SU-DHL-6 (cell line): Measurements from ENCODE around the gene ITGAL.
"Not testable (repeated sequence)": the region's sequence is repeated elsewhere in the genome, so short reads cannot be mapped to it uniquely, and the experiment has no call there.

ENCODE experiments used
- H2AFZ ChIP-seq: fragments of 200-600 bp; sonication (generic); 2 replicates; pipeline ENCODE4 v1.6.1; 2014; ENCODE audit warnings: low read depth, mild to moderate bottlenecking, moderate library complexity, mixed read lengths, antibody characterized with exemption, low read length; ENCODE audit not compliant: severe bottlenecking
- H3F3A ChIP-seq: fragments of 200-600 bp; shearing (Covaris generic); 2 replicates; pipeline ENCODE4 v1.6.0; 2016; ENCODE audit warnings: antibody characterized with exemption, mild to moderate bottlenecking; ENCODE audit not compliant: insufficient read depth
- H3K27ac ChIP-seq: fragments of 200-600 bp; sonication (generic); 2 replicates; pipeline ENCODE4 v1.5.1; 2016; ENCODE audit warnings: low read depth, mild to moderate bottlenecking, low read length, moderate library complexity, mixed read lengths
- H3K27me3 ChIP-seq: fragments of 200-600 bp; sonication (generic), shearing (Covaris generic); 2 replicates; pipeline ENCODE4 v1.6.0; 2014; ENCODE audit warnings: mild to moderate bottlenecking, low read length
- H3K36me3 ChIP-seq: fragments of 200-600 bp; sonication (generic); 2 replicates; pipeline ENCODE4 v1.6.1; 2014; ENCODE audit warnings: mild to moderate bottlenecking, low read length, mixed read lengths
- H3K4me2 ChIP-seq: fragments of 300-600, 200-600 bp; shearing (Covaris generic), sonication (generic); 2 replicates; pipeline ENCODE4 v1.6.0; 2014; ENCODE audit warnings: low read length, low read depth, mild to moderate bottlenecking; ENCODE audit not compliant: poor library complexity, severe bottlenecking
- H3K4me3 ChIP-seq: fragments of 200-600 bp; sonication (generic); 2 replicates; pipeline ENCODE4 v1.5.1; 2014; ENCODE audit warnings: antibody characterized with exemption, low read length, mild to moderate bottlenecking, mixed read lengths; ENCODE audit not compliant: insufficient read depth, poor library complexity, severe bottlenecking
- H3K79me2 ChIP-seq: fragments of 200-600 bp; sonication (generic); 2 replicates; pipeline ENCODE4 v1.6.1; 2014; ENCODE audit warnings: mild to moderate bottlenecking, low read length, moderate library complexity; ENCODE audit not compliant: insufficient read depth
- H3K9ac ChIP-seq: fragments of 200-600 bp; sonication (generic); 2 replicates; pipeline ENCODE4 v1.7.0; 2014; ENCODE audit warnings: mild to moderate bottlenecking, low read length
- H3K9me2 ChIP-seq: fragments of 200-600 bp; sonication (generic); replicated peaks from 2 replicates; pipeline ENCODE4 v1.6.1; 2014; ENCODE audit warnings: low read length; ENCODE audit not compliant: insufficient read depth
- H3K9me3 ChIP-seq: fragments of 200-600 bp; sonication (generic); 2 replicates; pipeline ENCODE4 v1.6.1; 2014; ENCODE audit warnings: low read length, mixed read lengths; ENCODE audit not compliant: insufficient read depth
- H4K20me1 ChIP-seq: fragments of 200-600 bp; sonication (generic); 2 replicates; pipeline ENCODE4 v1.6.1; 2014; ENCODE audit warnings: low read depth, mild to moderate bottlenecking, antibody characterized with exemption, low read length, moderate library complexity, mixed read lengths
- CTCF ChIP-seq: fragments of 200-600 bp; sonication (generic); IDR thresholded peaks from one replicate; pipeline ENCODE4 v1.5.1; 2017; ENCODE audit warnings: antibody characterized with exemption, mild to moderate bottlenecking, low read length, moderate library complexity; ENCODE audit not compliant: insufficient read depth, poor library complexity, severe bottlenecking
- EZH2phosphoT487 ChIP-seq: fragments of 200-600 bp; sonication (generic), shearing (Covaris generic); conservative IDR thresholded peaks from 2 replicates; pipeline ENCODE4 v1.6.1; 2018; ENCODE audit warnings: mild to moderate bottlenecking, antibody characterized with exemption, low read length, moderate library complexity, mixed read lengths

The ITGAL gene

GRCh38 chr16:30535777-30536190 lies 63.2 kb downstream of the ITGAL start:
- H3K9me2 ChIP-seq, result no peaks in the 10 kb centered on the region
- peak overlapping the region; percentile 82 for H3K27ac ChIP-seq
- H4K20me1 ChIP-seq, result no peaks in the 10 kb centered on the region
- peak overlapping the region; percentile 79 for H3K9ac ChIP-seq
- peaks cover 16% of the 10 kb centered on the region for H3F3A ChIP-seq
- H3K79me2 ChIP-seq, result peaks cover 4% of the 10 kb centered on the region; the same call in 1 of the 2 replicates
- H3K27me3 ChIP-seq, result no peaks in the 10 kb centered on the region
- TF ChIP-seq CTCF (peak; percentile 22), EZH2phosphoT487 (no peak)
- H3K9me3 ChIP-seq, result no peaks in the 10 kb centered on the region
- no peaks in the 10 kb centered on the region for H3K36me3 ChIP-seq
- peak overlapping the region; percentile 95 for H3K4me2 ChIP-seq
- H3K4me3 ChIP-seq, result peak overlapping the region; percentile 76
- H2AFZ ChIP-seq, result peak overlapping the region; percentile 84

GRCh38 chr16:30536391-30537024 lies 64.0 kb downstream of the ITGAL start:
- H4K20me1 ChIP-seq, H3K9me3 ChIP-seq, H3K79me2 ChIP-seq, H3K36me3 ChIP-seq, H3K9me2 ChIP-seq, H3K27me3 ChIP-seq: not testable (repeated sequence)
- H3K4me3 ChIP-seq, result peak overlapping the region; percentile 76
- peak overlapping the region; percentile 82 for H3K27ac ChIP-seq
- H3F3A ChIP-seq, result peaks cover 16% of the 10 kb centered on the region
- peak overlapping the region; percentile 84 for H2AFZ ChIP-seq
- peak overlapping the region; percentile 79 for H3K9ac ChIP-seq
- H3K4me2 ChIP-seq, result peak overlapping the region; percentile 95

- Histone ChIP-seq H3K27ac (no peak overlapping the region), H3K36me3 (no peaks in the 10 kb centered on the region), H3K9ac (no peak overlapping the region), H4K20me1 (no peaks in the 10 kb centered on the region), H3K4me2 (no peak overlapping the region), H3K9me2 (no peaks in the 10 kb centered on the region), H3K9me3 (no peaks in the 10 kb centered on the region), H2AFZ (no peak overlapping the region), H3K27me3 (no peaks in the 10 kb centered on the region), H3K79me2 (peaks cover 4% of the 10 kb centered on the region; the same call in 1 of the 2 replicates), H3F3A (peaks cover 16% of the 10 kb centered on the region), H3K4me3 (no peak overlapping the region)
- TF ChIP-seq CTCF (no peak), EZH2phosphoT487 (no peak)
Observed at GRCh38 chr16:30539000-30539964, 66.7 kb downstream of the ITGAL start.

- peaks cover 14% of the 10 kb centered on the region for H3F3A ChIP-seq
- H3K27ac ChIP-seq, H3K36me3 ChIP-seq, H3K9me3 ChIP-seq, H3K9me2 ChIP-seq, H3K9ac ChIP-seq, H3K27me3 ChIP-seq, H3K79me2 ChIP-seq, H2AFZ ChIP-seq, H4K20me1 ChIP-seq, H3K4me3 ChIP-seq, H3K4me2 ChIP-seq: not testable (repeated sequence)
Observed at GRCh38 chr16:30539986-30540526, 67.5 kb downstream of the ITGAL start.

- H4K20me1 ChIP-seq, H3K9ac ChIP-seq, H3K36me3 ChIP-seq, H3K79me2 ChIP-seq, H3F3A ChIP-seq, H3K4me3 ChIP-seq, H3K9me3 ChIP-seq, H2AFZ ChIP-seq, H3K9me2 ChIP-seq, H3K27me3 ChIP-seq, H3K4me2 ChIP-seq, H3K27ac ChIP-seq: not testable (repeated sequence)
Observed at GRCh38 chr16:30540916-30541464, 68.4 kb downstream of the ITGAL start.
